ENCODE measurements around the gene AOPEP. TPM values are rescaled to one million over a fixed set of nuclear protein-coding genes. Genes with fewer than 3 reads are reported as not detected.

AOPEP gene
- total and polyA plus RNA-seq, 2 donors (not counting 3 experiments of a cell fraction or from before 2014, with no cell fraction given), result 20.2 to 41.6 TPM

DNA sequence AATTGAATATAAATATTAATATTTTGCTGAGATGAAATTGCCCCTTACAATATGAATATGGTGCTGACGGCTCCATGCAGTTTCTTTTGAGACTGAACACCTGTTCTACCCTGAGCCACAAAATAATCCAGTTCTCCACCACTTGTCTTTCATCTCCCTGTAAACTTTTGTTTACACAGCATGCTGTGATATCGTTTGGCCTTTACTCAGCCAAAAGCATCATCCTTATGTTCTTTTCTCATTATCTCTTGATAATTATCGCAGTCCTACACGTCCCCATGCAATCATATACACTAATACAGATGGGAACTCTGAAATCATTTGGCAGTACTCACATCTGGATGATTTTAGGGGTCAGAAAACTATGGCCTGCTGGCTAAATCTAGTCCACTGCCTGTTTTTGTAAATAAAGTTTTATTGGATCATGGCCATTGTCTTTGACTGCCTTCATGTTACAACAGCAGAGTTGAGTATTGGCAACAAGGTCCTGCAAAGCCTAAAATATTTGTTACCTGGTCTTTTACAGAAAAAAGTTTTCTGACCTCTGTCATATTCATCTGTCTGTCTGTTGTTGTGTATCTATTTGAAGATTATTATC, 53.3 kb downstream of the AOPEP start:
- H3K79me2 ChIP-seq (ENCODE audit: control insufficient read depth, insufficient read depth, low read length), result no peaks in the 10 kb centered on the region
- dilution Hi-C loops (cut with MboI; ENCODE audit: extremely low pct_ligation_motif_present, low sequenced_read_pairs) (no loop called here), intact Hi-C loops (cut with micrococcal nuclease) (loop anchor here (5.0 kb wide), 1 partner anchor 68 kb away; no protein-coding TSS in a partner anchor)
- no peak overlapping the region for H3K9ac ChIP-seq (replicated peaks; ENCODE audit: extremely low read depth, insufficient read depth, low read length)
- ChIA-PET CTCF (interaction anchor here (1.0 to 6.5 kb wide), 9 partner anchors 45 to 349 kb away, joined by 3 to 134 read pairs (median 3); no protein-coding TSS in a partner anchor), POLR2A (no interaction called here)
- H2AFZ ChIP-seq (ENCODE audit: low read depth, low read length), result no peak overlapping the region
- FAIRE-seq (no peak), DNase-seq (ENCODE audit: low read depth, low spot score) (no peak)
- no peaks in the 10 kb centered on the region for H3K9me3 ChIP-seq (replicated peaks; ENCODE audit: control insufficient read depth, insufficient read depth, low read length)
- TF ChIP-seq FOS (IDR thresholded peaks at IDR 0.05; ENCODE audit: borderline replicate concordance, insufficient read depth, low read length) (no peak), EZH2 (IDR thresholded peaks at IDR 0.05; ENCODE audit: borderline replicate concordance, low read depth, low read length, severe bottlenecking) (no peak)
- TF ChIP-seq, protein P1, sequence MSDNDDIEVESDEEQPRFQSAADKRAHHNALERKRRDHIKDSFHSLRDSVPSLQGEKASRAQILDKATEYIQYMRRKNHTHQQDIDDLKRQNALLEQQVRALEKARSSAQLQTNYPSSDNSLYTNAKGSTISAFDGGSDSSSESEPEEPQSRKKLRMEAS (IDR thresholded peaks at IDR 0.05; ENCODE audit: insufficient read depth, insufficient read length), result no peak
- H3K4me3 ChIP-seq (replicated peaks in 1 of 3; ENCODE audit: insufficient read depth in 1 of 3, low read depth in 1 of 3, low read length in 3 of 3), result no peak overlapping the region
- no peaks in the 10 kb centered on the region for H3K4me1 ChIP-seq (ENCODE audit: control insufficient read depth, extremely low read depth, insufficient read depth, low read length)
- H3K36me3 ChIP-seq (ENCODE audit: control insufficient read depth in 2 of 2, extremely low read depth in 1 of 2, insufficient read depth in 2 of 2, low read length in 2 of 2), result no peaks in the 10 kb centered on the region
- no TSS peak for BruUV-seq (replicated peaks)
- H3K9me1 ChIP-seq (replicated peaks; ENCODE audit: control insufficient read depth, extremely low read depth, insufficient read depth, low read length), result no peaks in the 10 kb centered on the region
- H3K27ac ChIP-seq (ENCODE audit: insufficient read depth, low read depth, low read length), result no peak overlapping the region
- H4K20me1 ChIP-seq (replicated peaks; ENCODE audit: control insufficient read depth, extremely low read depth, insufficient read depth, low read length), result no peaks in the 10 kb centered on the region
- H3K4me2 ChIP-seq (ENCODE audit: insufficient read depth, low read length), result no peak overlapping the region
- H3K27me3 ChIP-seq (ENCODE audit: control insufficient read depth in 2 of 2, insufficient read depth in 2 of 2, low read length in 2 of 2), result no peaks in the 10 kb centered on the region

DNA sequence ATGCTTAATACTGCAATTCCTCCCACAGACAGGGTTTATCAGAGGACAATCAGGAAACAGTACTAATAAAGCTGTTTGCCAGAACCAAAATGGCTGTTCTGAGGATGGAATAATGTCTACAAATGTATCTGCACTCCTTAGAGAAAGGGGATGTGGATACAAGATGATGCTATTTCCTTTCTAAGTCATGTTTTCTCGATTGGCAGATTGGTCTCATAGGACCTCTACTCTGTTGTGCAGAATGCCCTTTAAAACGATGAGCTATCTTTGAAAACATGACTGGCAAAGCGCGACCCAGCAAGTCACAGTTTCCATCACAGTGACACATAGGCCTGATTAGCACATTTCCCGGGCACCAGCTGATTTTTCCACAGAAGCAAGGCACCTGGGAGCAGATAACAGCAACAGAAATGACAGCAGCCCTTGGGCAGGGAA, 54.0 kb downstream of the AOPEP start:
- Histone ChIP-seq H3K27me3 (ENCODE audit: control insufficient read depth in 2 of 2, insufficient read depth in 2 of 2, low read length in 2 of 2) (no peaks in the 10 kb centered on the region), H4K20me1 (replicated peaks; ENCODE audit: control insufficient read depth, extremely low read depth, insufficient read depth, low read length) (no peaks in the 10 kb centered on the region), H3K9ac (replicated peaks; ENCODE audit: extremely low read depth, insufficient read depth, low read length) (no peak overlapping the region), H3K4me3 (replicated peaks in 1 of 3; ENCODE audit: insufficient read depth in 1 of 3, low read depth in 1 of 3, low read length in 3 of 3) (no peak overlapping the region), H3K4me2 (ENCODE audit: insufficient read depth, low read length) (no peak overlapping the region), H3K9me3 (replicated peaks; ENCODE audit: control insufficient read depth, insufficient read depth, low read length) (no peaks in the 10 kb centered on the region), H3K27ac (ENCODE audit: insufficient read depth, low read depth, low read length) (no peak overlapping the region), H2AFZ (ENCODE audit: low read depth, low read length) (peak overlapping the region; percentile 50), H3K36me3 (ENCODE audit: control insufficient read depth in 2 of 2, extremely low read depth in 1 of 2, insufficient read depth in 2 of 2, low read length in 2 of 2) (no peaks in the 10 kb centered on the region), H3K9me1 (replicated peaks; ENCODE audit: control insufficient read depth, extremely low read depth, insufficient read depth, low read length) (no peaks in the 10 kb centered on the region), H3K79me2 (ENCODE audit: control insufficient read depth, insufficient read depth, low read length) (no peaks in the 10 kb centered on the region), H3K4me1 (ENCODE audit: control insufficient read depth, extremely low read depth, insufficient read depth, low read length) (no peaks in the 10 kb centered on the region)
- peak; percentile 68 for DNase-seq (ENCODE audit: low read depth, low spot score)
- intact Hi-C loops (cut with micrococcal nuclease) (loop anchor here (5.0 kb wide), 1 partner anchor 67 kb away; no protein-coding TSS in a partner anchor), dilution Hi-C loops (cut with MboI; ENCODE audit: extremely low pct_ligation_motif_present, low sequenced_read_pairs) (no loop called here)
- ChIA-PET POLR2A (no interaction called here), CTCF (interaction anchor here (1.0 to 6.5 kb wide), 11 partner anchors 17 to 349 kb away, joined by 3 to 134 read pairs (median 3); no protein-coding TSS in a partner anchor)
- peak; percentile 48 for FAIRE-seq
- TF ChIP-seq EZH2 (IDR thresholded peaks at IDR 0.05; ENCODE audit: borderline replicate concordance, low read depth, low read length, severe bottlenecking) (no peak), JUN (IDR thresholded peaks at IDR 0.05; ENCODE audit: borderline replicate concordance, insufficient read depth, insufficient read length, low read depth) (no peak), MYC (IDR thresholded peaks at IDR 0.05; ENCODE audit: low read depth, low read length) (no peak), POLR2AphosphoS5 (IDR thresholded peaks at IDR 0.05; ENCODE audit: insufficient read depth, low read depth, low read length) (no peak)
- no TSS peak for BruUV-seq (replicated peaks)

All from endothelial cell of umbilical vein (primary cell).